Thoracic aorta (tissue), 2 donors: ENCODE measurements around the gene NDUFV1. TPM values are rescaled to one million over a fixed set of nuclear protein-coding genes. Genes with fewer than 3 reads are reported as not detected.

ENCODE experiments used
- ATAC-seq: fragments of 150-250 bp; one replicate; pipeline ENCODE4 v1.8.0; 2017; ENCODE audit warnings: low read depth; ENCODE audit not compliant: insufficient number of reproducible peaks, low FRiP score
- DNase-seq: peaks from one replicate; pipeline ENCODE4 v3.0.0-alpha.2; 2020; ENCODE audit warnings: low spot score
- H3K27ac ChIP-seq, 2 donors: fragments of 200-600 bp; sonication (generic); 1 replicate in 1 of 2; 2 replicates in 1 of 2; pipeline ENCODE4 v1.5.1; 2016; ENCODE audit warnings: mild to moderate bottlenecking in 2 of 2, moderate library complexity in 2 of 2
- H3K27me3 ChIP-seq: fragments of 200-600 bp; sonication (generic); replicated peaks from 2 replicates; pipeline ENCODE4 v1.6.0; 2016; ENCODE audit warnings: mild to moderate bottlenecking; ENCODE audit not compliant: insufficient read depth
- H3K36me3 ChIP-seq: fragments of 200-600 bp; sonication (generic); one replicate; pipeline ENCODE4 v1.5.1; 2016
- H3K4me1 ChIP-seq, 2 donors: fragments of 200-600 bp; sonication (generic); 1 replicate in 1 of 2; 2 replicates in 1 of 2; pipeline versions ENCODE4 v1.5.1 to v1.6.0; 2016; ENCODE audit warnings: low read depth in 2 of 2, mild to moderate bottlenecking in 1 of 2; ENCODE audit not compliant: control insufficient read depth in 1 of 2
- H3K4me3 ChIP-seq: fragments of 200-600 bp; sonication (generic); 2 replicates; pipeline ENCODE4 v1.5.1; 2016; ENCODE audit warnings: mild to moderate bottlenecking
- H3K9me3 ChIP-seq: fragments of 200-600 bp; sonication (generic); 2 replicates; pipeline ENCODE4 v1.5.1; 2016
- total RNA-seq, 2 donors: library from RNA; depleted of rRNA; stranded (reverse); fragments of >200 nt; gene quantifications; one replicate each; pipeline versions ENCODE4 v1.1.0 to v1.2.3, GENCODE V29; 2016
- TF ChIP-seq, protein P1 (sequence below): fragments of 200-600 bp; sonication (generic); IDR thresholded peaks from one replicate; pipeline ENCODE4 v1.5.1; 2019; ENCODE audit warnings: antibody characterized with exemption

NDUFV1 gene
- total RNA-seq, 2 donors from 2014 or later: 240 to 252 TPM

DNA sequence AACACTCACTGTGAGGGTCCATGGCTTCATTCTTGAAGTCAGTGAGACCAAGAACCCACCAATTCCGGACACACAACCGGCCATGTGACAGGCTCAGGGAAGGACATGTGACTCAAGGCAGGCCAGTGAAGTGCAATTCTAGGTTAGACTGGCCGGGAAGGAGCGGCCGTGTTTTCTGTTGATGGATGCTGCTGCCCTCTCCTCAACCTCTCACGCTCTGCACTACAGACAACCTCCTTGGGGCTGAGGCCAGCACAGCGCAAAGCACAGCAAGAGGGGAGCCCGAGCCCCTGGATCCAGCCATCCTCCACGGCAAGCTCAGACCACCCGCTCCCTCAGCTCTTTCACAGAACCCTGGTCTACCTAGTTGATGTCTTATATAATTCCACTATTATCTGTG is 20.2 kb downstream of the NDUFV1 start:
- no peak overlapping the region for H3K27ac ChIP-seq
- H3K27me3 ChIP-seq: no peaks in the 10 kb centered on the region
- peaks cover 5 to 22% of the 10 kb centered on the region in 2 donors for H3K4me1 ChIP-seq
- ATAC-seq (no peak), DNase-seq (no peak)
- H3K4me3 ChIP-seq: no peak overlapping the region
- H3K36me3 ChIP-seq: no peaks in the 10 kb centered on the region
- TF ChIP-seq, protein P1, sequence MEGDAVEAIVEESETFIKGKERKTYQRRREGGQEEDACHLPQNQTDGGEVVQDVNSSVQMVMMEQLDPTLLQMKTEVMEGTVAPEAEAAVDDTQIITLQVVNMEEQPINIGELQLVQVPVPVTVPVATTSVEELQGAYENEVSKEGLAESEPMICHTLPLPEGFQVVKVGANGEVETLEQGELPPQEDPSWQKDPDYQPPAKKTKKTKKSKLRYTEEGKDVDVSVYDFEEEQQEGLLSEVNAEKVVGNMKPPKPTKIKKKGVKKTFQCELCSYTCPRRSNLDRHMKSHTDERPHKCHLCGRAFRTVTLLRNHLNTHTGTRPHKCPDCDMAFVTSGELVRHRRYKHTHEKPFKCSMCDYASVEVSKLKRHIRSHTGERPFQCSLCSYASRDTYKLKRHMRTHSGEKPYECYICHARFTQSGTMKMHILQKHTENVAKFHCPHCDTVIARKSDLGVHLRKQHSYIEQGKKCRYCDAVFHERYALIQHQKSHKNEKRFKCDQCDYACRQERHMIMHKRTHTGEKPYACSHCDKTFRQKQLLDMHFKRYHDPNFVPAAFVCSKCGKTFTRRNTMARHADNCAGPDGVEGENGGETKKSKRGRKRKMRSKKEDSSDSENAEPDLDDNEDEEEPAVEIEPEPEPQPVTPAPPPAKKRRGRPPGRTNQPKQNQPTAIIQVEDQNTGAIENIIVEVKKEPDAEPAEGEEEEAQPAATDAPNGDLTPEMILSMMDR: no peak
- H3K9me3 ChIP-seq: no peaks in the 10 kb centered on the region

DNA sequence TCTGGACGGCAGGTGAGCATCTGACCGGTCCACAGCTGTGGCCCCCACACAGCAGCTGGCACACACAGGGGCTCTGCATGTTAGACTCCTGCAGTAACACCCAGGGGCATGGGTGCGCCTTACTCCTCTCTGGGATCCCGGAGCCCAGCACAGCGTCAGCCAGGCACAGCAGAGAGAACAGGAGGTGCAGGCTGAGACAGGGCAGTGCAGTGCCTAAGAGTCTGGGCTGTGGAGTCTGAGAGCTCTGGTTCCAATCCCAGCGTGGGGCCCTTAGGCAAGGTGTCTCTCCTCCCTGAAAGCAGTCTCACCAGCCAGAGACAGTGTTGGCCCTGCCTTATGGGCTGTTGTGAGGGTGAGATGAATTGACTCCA is 20.7 kb downstream of the NDUFV1 start:
- no peak for ATAC-seq
- DNase-seq: no peak
- Histone ChIP-seq H3K27me3 (no peaks in the 10 kb centered on the region), H3K4me3 (no peak overlapping the region), H3K36me3 (no peaks in the 10 kb centered on the region), H3K27ac (no peak overlapping the region), H3K9me3 (no peaks in the 10 kb centered on the region), H3K4me1 (peaks cover 5 to 22% of the 10 kb centered on the region in 2 donors)
- TF ChIP-seq, protein P1: no peak

DNA sequence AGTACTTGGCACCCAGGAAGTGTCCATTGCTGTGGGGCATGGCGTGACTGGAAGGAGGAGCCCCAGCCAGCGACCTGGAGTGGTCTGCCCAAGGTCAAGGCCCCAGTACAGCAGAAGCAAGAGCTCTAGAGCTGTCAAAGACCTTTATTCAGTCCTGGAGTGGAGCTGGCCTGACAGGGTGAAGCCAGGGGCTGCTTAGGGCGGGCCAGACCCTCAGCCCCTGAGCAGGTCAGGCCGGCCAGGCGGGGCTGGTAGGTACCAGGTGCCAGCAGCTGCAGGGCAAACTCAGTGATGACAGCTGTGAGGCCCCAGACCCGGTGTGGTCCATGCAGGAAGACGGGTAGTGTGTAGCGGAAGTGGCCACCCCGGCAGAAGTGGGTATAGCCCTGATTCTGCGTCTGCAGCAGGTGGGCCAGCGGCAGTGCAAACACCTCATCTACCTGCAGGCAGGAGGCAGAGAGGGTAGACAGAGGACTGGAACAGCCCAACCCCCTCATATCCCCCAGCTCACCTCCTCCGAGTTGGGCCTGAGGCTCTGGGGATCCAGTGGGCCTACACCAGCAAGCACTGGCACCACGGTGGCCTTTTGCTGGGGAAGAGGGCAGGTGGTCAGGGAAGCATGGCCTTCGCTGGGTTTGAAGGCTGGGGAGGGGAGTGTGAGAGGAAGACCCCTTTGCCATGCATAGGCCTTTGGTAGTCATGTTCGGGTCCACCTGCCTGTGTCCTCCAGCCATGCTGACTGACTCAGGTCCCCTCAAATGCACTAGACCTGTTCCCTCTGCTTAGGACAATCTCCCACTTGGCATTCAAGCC is 21.3 kb downstream of the NDUFV1 start:
- H3K4me3 ChIP-seq: no peak overlapping the region

DNA sequence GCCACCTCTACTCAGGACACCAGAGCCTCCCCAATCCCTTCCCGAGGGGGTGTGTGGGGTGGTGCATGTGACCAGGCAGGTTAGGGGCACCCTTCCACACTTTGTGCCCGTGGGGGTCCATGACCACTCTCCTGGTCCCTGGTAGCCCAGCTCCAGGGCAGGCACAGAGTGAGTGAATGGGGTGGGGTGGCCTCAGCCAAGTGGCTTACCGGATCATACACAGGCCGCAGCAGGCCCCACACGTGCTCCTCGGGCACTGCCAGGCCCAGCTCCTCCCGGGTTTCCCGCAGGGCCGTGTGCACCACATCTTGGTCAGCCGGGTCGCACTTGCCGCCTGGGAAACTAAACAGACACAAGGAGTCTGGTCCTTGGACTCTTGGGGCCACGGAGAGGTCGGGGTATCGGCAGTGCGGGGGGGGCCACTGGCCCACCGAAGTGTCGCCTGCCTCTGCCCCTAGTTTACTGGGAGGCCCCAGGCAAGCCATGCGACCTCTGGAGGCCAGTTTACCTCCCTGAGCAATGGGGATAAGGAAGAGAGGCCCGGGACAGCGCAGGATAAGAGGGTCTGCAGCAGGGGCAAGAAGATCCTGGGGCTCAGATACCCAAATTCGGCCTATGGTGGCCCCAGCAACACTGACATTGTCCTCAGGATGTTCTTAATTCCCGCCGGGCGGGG is 22.1 kb downstream of the NDUFV1 start:
- H3K27ac ChIP-seq: peak overlapping the region; percentile 86
- no peaks in the 10 kb centered on the region for H3K27me3 ChIP-seq
- H3K4me3 ChIP-seq: peak overlapping the region; percentile 86
- H3K4me1 ChIP-seq: peaks cover 5 to 22% of the 10 kb centered on the region in 2 donors
- TF ChIP-seq, protein P1: no peak
- DNase-seq: no peak
- no peaks in the 10 kb centered on the region for H3K9me3 ChIP-seq
- no peaks in the 10 kb centered on the region for H3K36me3 ChIP-seq
- ATAC-seq: no peak

More for the DNA sequence above, 21.3 kb downstream of the NDUFV1 start:
- Histone ChIP-seq H3K4me1 (peaks cover 5 to 22% of the 10 kb centered on the region in 2 donors), H3K27ac (no peak overlapping the region), H3K27me3 (no peaks in the 10 kb centered on the region), H3K36me3 (no peaks in the 10 kb centered on the region), H3K9me3 (no peaks in the 10 kb centered on the region)
- ATAC-seq: no peak
- TF ChIP-seq, protein P1: no peak
- DNase-seq: no peak

DNA sequence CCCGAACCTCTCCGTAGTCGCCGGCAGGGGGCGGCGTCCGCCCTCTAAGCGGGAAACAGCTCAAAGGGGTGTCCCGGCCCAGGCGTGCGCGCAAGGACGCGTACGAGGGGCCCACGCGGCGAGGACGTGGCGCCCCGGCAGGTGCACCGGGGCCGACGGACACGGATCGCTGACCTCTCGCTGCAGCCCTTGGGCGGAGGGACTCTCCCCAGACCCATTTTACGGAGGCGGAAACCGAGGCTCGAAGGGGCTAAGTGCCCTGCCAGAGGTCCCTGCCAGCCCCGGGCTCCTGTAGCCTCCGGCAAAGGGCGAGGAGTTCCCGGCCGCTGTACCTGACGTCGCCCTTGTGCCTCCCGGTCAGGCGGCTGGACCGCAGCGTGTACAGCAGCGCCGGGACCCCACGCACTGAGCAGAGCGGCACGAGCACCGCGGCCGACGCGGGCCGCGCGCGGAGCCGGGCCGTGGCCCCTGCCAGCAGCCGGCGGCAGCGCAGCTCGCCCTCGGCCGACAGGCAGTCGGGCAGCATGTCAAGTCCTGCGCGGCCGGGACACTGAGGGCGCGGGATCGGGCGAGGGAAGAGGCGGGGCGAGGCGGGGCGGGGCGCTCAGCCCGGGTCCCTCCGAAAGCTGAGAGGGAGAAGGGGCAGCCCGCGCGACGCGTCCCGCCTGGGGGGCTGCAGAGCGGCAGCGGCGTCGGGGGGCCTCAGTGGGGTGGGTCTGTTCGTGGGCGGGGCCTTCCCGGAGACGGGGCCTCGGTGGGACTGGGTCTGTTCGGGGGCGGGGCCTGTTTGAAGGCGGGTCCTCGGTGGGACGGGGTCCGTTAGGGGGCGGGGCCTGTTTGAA is 22.9 kb downstream of the NDUFV1 start, which contains the start of gene NUDT8:
TSS of gene NUDT8 (minus strand) at position 552 of the 842 bp plus-strand sequence. CDS start at position 526, 26 bp downstream.
- H3K9me3 ChIP-seq: no peaks in the 10 kb centered on the region
- TF ChIP-seq, protein P1: peak; percentile 93
- ATAC-seq (peak; percentile 78), DNase-seq (peak; percentile 51)
- peak within 1 kb of the TSS; percentile 88 to 91 for H3K27ac ChIP-seq
- H3K27me3 ChIP-seq: no peaks in the 10 kb centered on the region
- H3K4me1 ChIP-seq: peaks cover 5 to 22% of the 10 kb centered on the region in 2 donors
- no peaks in the 10 kb centered on the region for H3K36me3 ChIP-seq
- peak within 1 kb of the TSS; percentile 86 for H3K4me3 ChIP-seq
